IMR-90 (cell line): Measurements from ENCODE around the gene SLC23A2. TPM values are rescaled to one million over a fixed set of nuclear protein-coding genes. Genes with fewer than 3 reads are reported as not detected.

ENCODE experiments used
- ATAC-seq: fragments of 200-7000 bp; cut with Tn5 transposase; 2 replicates; pipeline ENCODE4 v1.9.1; 2020; ENCODE audit warnings: low read depth, mild to moderate bottlenecking, moderate library complexity
- BruUV-seq: library from RNA; stranded (reverse); fragments of 400-500 nt; replicated peaks from 2 replicates; lab custom pipeline; 2021; lab: Mats Ljungman, UMichigan
- CTCF ChIA-PET: fragments of 300-600 bp; formaldehyde crosslinking; extraction: SDS; loops from one replicate; lab custom pipeline; 2021; ENCODE audit warnings: antibody characterized with exemption; lab: Yijun Ruan, JAX
- POLR2A ChIA-PET: fragments of 300-600 bp; sonication (Branson Sonifier 250); formaldehyde crosslinking; loops from one replicate; lab custom pipeline; 2022; ENCODE audit warnings: antibody characterized with exemption; ENCODE audit not compliant: unreplicated experiment; lab: Charles Lee
- DNase-seq: peaks from one replicate; pipeline ENCODE4 v3.0.0; 2013
- H2AFZ ChIP-seq: replicated peaks from 2 replicates; pipeline ENCODE3; 2013; ENCODE audit warnings: low read length, mild to moderate bottlenecking; ENCODE audit not compliant: poor library complexity
- H2AK5ac ChIP-seq: 2 replicates; pipeline ENCODE4 v1.6.1; 2013; ENCODE audit warnings: low read depth, low read length, inconsistent platforms
- H2AK9ac ChIP-seq: replicated peaks from 2 replicates; pipeline ENCODE3; 2013; ENCODE audit warnings: mild to moderate bottlenecking, low read depth, low read length, moderate library complexity; ENCODE audit not compliant: poor library complexity
- H2BK120ac ChIP-seq: 2 replicates; pipeline ENCODE4 v1.6.1; 2013; ENCODE audit warnings: low read depth, low read length, inconsistent platforms
- H2BK15ac ChIP-seq: 3 replicates; pipeline ENCODE4 v1.6.1; 2013; ENCODE audit warnings: low read depth, low read length, inconsistent platforms
- H2BK20ac ChIP-seq: 2 replicates; pipeline ENCODE4 v1.6.1; 2013; ENCODE audit warnings: low read depth, mild to moderate bottlenecking, inconsistent platforms, low read length, moderate library complexity
- H2BK5ac ChIP-seq: 2 replicates; pipeline ENCODE4 v1.6.1; 2013; ENCODE audit warnings: mild to moderate bottlenecking, low read depth, low read length, inconsistent platforms; ENCODE audit not compliant: poor library complexity, severe bottlenecking
- H3K14ac ChIP-seq: replicated peaks from 2 replicates; pipeline ENCODE4 v1.6.1; 2013; ENCODE audit warnings: low read depth, low read length, inconsistent platforms
- H3K18ac ChIP-seq: 2 replicates; pipeline ENCODE4 v1.6.1; 2013; ENCODE audit warnings: low read depth, low read length, control low read depth
- H3K23ac ChIP-seq: 2 replicates; pipeline ENCODE4 v1.6.1; 2013; ENCODE audit warnings: low read depth, low read length, inconsistent platforms
- H3K27ac ChIP-seq: 2 replicates; pipeline ENCODE4 v1.5.1; 2013; ENCODE audit warnings: mild to moderate bottlenecking, control low read depth, low read length; ENCODE audit not compliant: insufficient read depth
- H3K27me3 ChIP-seq: 2 replicates; pipeline ENCODE4 v1.6.1; 2013; ENCODE audit warnings: low read length; ENCODE audit not compliant: control insufficient read depth, insufficient read depth
- H3K36me3 ChIP-seq: 2 replicates; pipeline ENCODE4 v1.6.1; 2013; ENCODE audit warnings: low read length, mixed read lengths; ENCODE audit not compliant: control insufficient read depth, insufficient read depth
- H3K4ac ChIP-seq: 2 replicates; pipeline ENCODE4 v1.6.1; 2013; ENCODE audit warnings: low read depth, low read length, inconsistent platforms
- H3K4me1 ChIP-seq: 2 replicates; pipeline ENCODE4 v1.6.1; 2013; ENCODE audit warnings: low read length, mixed read lengths; ENCODE audit not compliant: control insufficient read depth, insufficient read depth
- H3K4me2 ChIP-seq: 2 replicates; pipeline ENCODE4 v1.6.1; 2013; ENCODE audit warnings: low read depth, mild to moderate bottlenecking, control low read depth, low read length, moderate library complexity
- H3K4me3 ChIP-seq: 2 replicates; pipeline ENCODE4 v1.5.1; 2013; ENCODE audit warnings: low read depth, mild to moderate bottlenecking, control low read depth, low read length, moderate library complexity; ENCODE audit not compliant: insufficient read depth
- H3K56ac ChIP-seq: 2 replicates; pipeline ENCODE4 v1.6.1; 2013; ENCODE audit warnings: low read length, inconsistent platforms; ENCODE audit not compliant: insufficient read depth; ENCODE audit errors: extremely low read depth
- H3K79me1 ChIP-seq, 2 experiments: 2 replicates each; pipeline ENCODE4 v1.6.1; 2013; ENCODE audit warnings: low read length in 2 of 2, inconsistent platforms in 1 of 2, low read depth in 1 of 2
- H3K9ac ChIP-seq: 2 replicates; pipeline ENCODE4 v1.6.1; 2013; ENCODE audit warnings: low read depth, low read length, control low read depth
- H3K9me1 ChIP-seq: 2 replicates; pipeline ENCODE4 v1.6.1; 2013; ENCODE audit warnings: low read length, inconsistent platforms; ENCODE audit not compliant: insufficient read depth
- H3K9me3 ChIP-seq: 2 replicates; pipeline ENCODE4 v1.6.1; 2013; ENCODE audit warnings: low read length; ENCODE audit not compliant: control insufficient read depth, insufficient read depth
- H4K20me1 ChIP-seq: 2 replicates; pipeline ENCODE4 v1.6.1; 2013; ENCODE audit warnings: low read length, inconsistent platforms; ENCODE audit not compliant: insufficient read depth
- H4K5ac ChIP-seq: 2 replicates; pipeline ENCODE4 v1.6.1; 2013; ENCODE audit warnings: mild to moderate bottlenecking, low read depth, low read length, control low read depth
- H4K8ac ChIP-seq, 2 experiments: 2 replicates each; pipeline ENCODE4 v1.6.1; 2013; ENCODE audit warnings: low read depth in 2 of 2, low read length in 2 of 2, control low read depth in 1 of 2, inconsistent platforms in 1 of 2
- H4K91ac ChIP-seq: 2 replicates; pipeline ENCODE4 v1.6.1; 2013; ENCODE audit warnings: low read depth, low read length, inconsistent platforms; ENCODE audit not compliant: insufficient read depth
- BHLHE40 ChIP-seq: fragments of 150-350 bp; IDR thresholded peaks from 2 replicates; pipeline ENCODE4 v1.6.1; 2016; ENCODE audit warnings: mild to moderate bottlenecking, low read depth, low read length
- CEBPB ChIP-seq: IDR thresholded peaks from 2 replicates; pipeline ENCODE4 v1.6.1; 2012; ENCODE audit warnings: low read depth, low read length, improper control_type of control experiment
- CHD1 ChIP-seq: IDR thresholded peaks from 2 replicates; pipeline ENCODE4 v1.6.1; 2012; ENCODE audit warnings: low read depth, low read length, improper control_type of control experiment
- CTCF ChIP-seq: conservative IDR thresholded peaks from 2 replicates; pipeline ENCODE4 v1.5.1; 2012; ENCODE audit warnings: mild to moderate bottlenecking, low read depth, low read length, improper control_type of control experiment
- FOS ChIP-seq: fragments of 150-350 bp; IDR thresholded peaks from 2 replicates; pipeline ENCODE4 v1.6.1; 2016; ENCODE audit warnings: low read depth, low read length
- MAFK ChIP-seq: IDR thresholded peaks from 2 replicates; pipeline ENCODE4 v1.6.1; 2012; ENCODE audit warnings: low read depth, low read length, improper control_type of control experiment
- MAZ ChIP-seq: IDR thresholded peaks from 2 replicates; pipeline ENCODE4 v1.6.1; 2012; ENCODE audit warnings: low read depth, mild to moderate bottlenecking, low read length, improper control_type of control experiment, moderate library complexity, borderline replicate concordance
- MXI1 ChIP-seq: IDR thresholded peaks from 2 replicates; pipeline ENCODE4 v1.6.1; 2012; ENCODE audit warnings: low read depth, mild to moderate bottlenecking, low read length, moderate library complexity, borderline replicate concordance
- NFE2L2 ChIP-seq: fragments of 150-350 bp; IDR thresholded peaks from 2 replicates; pipeline ENCODE4 v1.6.1; 2016; ENCODE audit warnings: low read depth, mild to moderate bottlenecking, low read length
- POLR2A ChIP-seq: IDR thresholded peaks from 2 replicates; pipeline ENCODE4 v1.6.1; 2012; ENCODE audit warnings: mild to moderate bottlenecking, low read depth, low read length
- RAD21 ChIP-seq: IDR thresholded peaks from 2 replicates; pipeline ENCODE4 v1.6.1; 2012; ENCODE audit warnings: low read length, improper control_type of control experiment
- RCOR1 ChIP-seq: IDR thresholded peaks from 2 replicates; pipeline ENCODE4 v1.6.1; 2012; ENCODE audit warnings: mild to moderate bottlenecking, low read length, improper control_type of control experiment; ENCODE audit not compliant: insufficient replicate concordance
- RFX5 ChIP-seq: IDR thresholded peaks from 2 replicates; pipeline ENCODE4 v1.8.0; 2012; ENCODE audit warnings: low read depth, mild to moderate bottlenecking, low read length, moderate library complexity
- SMC3 ChIP-seq: fragments of 150-350 bp; IDR thresholded peaks from 2 replicates; pipeline ENCODE4 v1.6.1; 2016; ENCODE audit warnings: low read depth, mild to moderate bottlenecking, antibody characterized with exemption, low read length, moderate library complexity
- WGBS, 2 experiments: methylation state at CpG; one replicate each; pipeline versions ENCODE4 v1.1.5 to v1.1.7; 2013; ENCODE audit warnings: missing lambda C conversion rate in 2 of 2; ENCODE audit not compliant: insufficient read length in 1 of 2; ENCODE audit errors: extremely low coverage in 2 of 2; 5-methylcytosine and 5-hydroxymethylcytosine counted together
- dilution Hi-C: fragments of 300-500 bp; cut with HindIII; formaldehyde crosslinking; loops from one replicate; pipeline ENCODE4 v1.14.3; 2018; ENCODE audit warnings: low sequenced_read_pairs; ENCODE audit not compliant: unreplicated experiment
- in situ Hi-C: fragments of 300-500 bp; cut with MboI; formaldehyde crosslinking; loops from 3 replicates; pipeline ENCODE4 v1.14.3; 2019; ENCODE audit warnings: low sequenced_read_pairs, inconsistent platforms, mixed read lengths
- intact Hi-C: fragments of 100-400 bp; cut with micrococcal nuclease; formaldehyde crosslinking; loops from 2 replicates; pipeline ENCODE4 v1.10.0; 2022
- polyA plus RNA-seq, 3 experiments: library from polyadenylated mRNA; depleted of rRNA; stranded (reverse); fragments of >200 nt; gene quantifications; 2 replicates each; pipeline ENCODE4 v1.2.3, GENCODE V29; 2012; ENCODE audit warnings: low replicate concordance in 1 of 3
- total RNA-seq: library from RNA; depleted of rRNA; stranded (reverse); fragments of >200 nt; gene quantifications from 2 replicates; pipeline ENCODE4 v1.2.3, GENCODE V29; 2012
- TF ChIP-seq, protein P1 (sequence below): fragments of 150-350 bp; IDR thresholded peaks from 2 replicates; pipeline ENCODE4 v1.6.1; 2016; ENCODE audit warnings: low read depth, mild to moderate bottlenecking, low read length, moderate library complexity, borderline replicate concordance
- TF ChIP-seq, protein P2 (sequence below): fragments of 150-350 bp; IDR thresholded peaks from 2 replicates; pipeline ENCODE4 v1.6.1; 2017; ENCODE audit warnings: mild to moderate bottlenecking, antibody characterized with exemption, low read length, low read depth

The SLC23A2 gene
- total and polyA plus RNA-seq, 2 of the 4 experiments (the other 2 are of a cell fraction): 10.2 to 14.4 TPM

GRCh38 chr20:5031206-5031557, 29.9 kb upstream of the SLC23A2 start:
- dilution Hi-C loops (no loop called here), in situ Hi-C loops (no loop called here), intact Hi-C loops (no loop called here)
- 80% methylated on average over 9 of the region's 10 CpGs; no CpG with 5 or more reads in 1 of the 2 experiments for WGBS, 2 experiments
- peaks cover 2% of the 10 kb centered on the region; the same call in 1 of the 2 replicates for H3K27me3 ChIP-seq
- H3K4me1 ChIP-seq: peaks cover 7% of the 10 kb centered on the region
- no peak overlapping the region for H3K4ac ChIP-seq
- TF ChIP-seq RFX5 (no peak), RCOR1 (no peak), SMC3 (no peak), RAD21 (no peak), MXI1 (no peak), NFE2L2 (no peak), BHLHE40 (no peak), FOS (no peak), CEBPB (no peak), MAZ (no peak), CTCF (no peak), POLR2A (no peak), MAFK (no peak), CHD1 (no peak)
- TF ChIP-seq, protein P1, sequence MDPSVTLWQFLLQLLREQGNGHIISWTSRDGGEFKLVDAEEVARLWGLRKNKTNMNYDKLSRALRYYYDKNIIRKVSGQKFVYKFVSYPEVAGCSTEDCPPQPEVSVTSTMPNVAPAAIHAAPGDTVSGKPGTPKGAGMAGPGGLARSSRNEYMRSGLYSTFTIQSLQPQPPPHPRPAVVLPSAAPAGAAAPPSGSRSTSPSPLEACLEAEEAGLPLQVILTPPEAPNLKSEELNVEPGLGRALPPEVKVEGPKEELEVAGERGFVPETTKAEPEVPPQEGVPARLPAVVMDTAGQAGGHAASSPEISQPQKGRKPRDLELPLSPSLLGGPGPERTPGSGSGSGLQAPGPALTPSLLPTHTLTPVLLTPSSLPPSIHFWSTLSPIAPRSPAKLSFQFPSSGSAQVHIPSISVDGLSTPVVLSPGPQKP: no peak
- TF ChIP-seq, protein P2, sequence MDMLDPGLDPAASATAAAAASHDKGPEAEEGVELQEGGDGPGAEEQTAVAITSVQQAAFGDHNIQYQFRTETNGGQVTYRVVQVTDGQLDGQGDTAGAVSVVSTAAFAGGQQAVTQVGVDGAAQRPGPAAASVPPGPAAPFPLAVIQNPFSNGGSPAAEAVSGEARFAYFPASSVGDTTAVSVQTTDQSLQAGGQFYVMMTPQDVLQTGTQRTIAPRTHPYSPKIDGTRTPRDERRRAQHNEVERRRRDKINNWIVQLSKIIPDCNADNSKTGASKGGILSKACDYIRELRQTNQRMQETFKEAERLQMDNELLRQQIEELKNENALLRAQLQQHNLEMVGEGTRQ: no peak
- H4K91ac ChIP-seq: no peak overlapping the region
- CTCF ChIA-PET: no interaction called here
- DNase-seq (no peak), ATAC-seq (no peak)
- H2AK9ac ChIP-seq: no peak overlapping the region
- no peak overlapping the region for H2BK5ac ChIP-seq
- no peak overlapping the region for H3K23ac ChIP-seq
- no peaks in the 10 kb centered on the region for H4K20me1 ChIP-seq
- H3K9me1 ChIP-seq: no peaks in the 10 kb centered on the region; the same call in 1 of the 2 replicates
- H2AFZ ChIP-seq: no peak overlapping the region
- H3K9ac ChIP-seq: no peak overlapping the region
- H3K4me3 ChIP-seq: no peak overlapping the region
- no peak overlapping the region for H3K56ac ChIP-seq
- BruUV-seq: no TSS peak
- H3K9me3 ChIP-seq: no peaks in the 10 kb centered on the region
- H3K27ac ChIP-seq: no peak overlapping the region
- H2BK15ac ChIP-seq: no peak overlapping the region
- POLR2A ChIA-PET: no interaction called here
- H3K14ac ChIP-seq: no peak overlapping the region
- H2BK120ac ChIP-seq: no peak overlapping the region
- no peak overlapping the region for H4K8ac ChIP-seq
- H3K4me2 ChIP-seq: no peak overlapping the region
- no peak overlapping the region for H2AK5ac ChIP-seq
- H3K79me1 ChIP-seq: no peaks in the 10 kb centered on the region
- no peak overlapping the region for H4K5ac ChIP-seq
- H3K18ac ChIP-seq: no peak overlapping the region
- no peaks in the 10 kb centered on the region for H3K36me3 ChIP-seq
- no peak overlapping the region for H2BK20ac ChIP-seq
